Epithelial cell of prostate (primary cell): ENCODE data around the gene SEC11C.

Source experiments
- DNase-seq: peaks from one replicate; pipeline ENCODE4 v3.0.0-alpha.2; 2011; ENCODE audit warnings: low read depth, low spot score
- H3K27ac ChIP-seq: fragments of 450-650 bp; 2 replicates; pipeline ENCODE4 v1.5.1; 2017; ENCODE audit warnings: mild to moderate bottlenecking

The SEC11C gene

GRCh38 chr18:59143441-59143840, 3.8 kb downstream of the SEC11C start:
- no peak for DNase-seq
- H3K27ac ChIP-seq = no peak overlapping the region

GRCh38 chr18:59144483-59144882, 4.8 kb downstream of the SEC11C start:
- DNase-seq = no peak
- H3K27ac ChIP-seq = no peak overlapping the region

- H3K27ac ChIP-seq = no peak overlapping the region
- no peak for DNase-seq
Measured at GRCh38 chr18:59145055-59145454, 5.4 kb downstream of the SEC11C start.

GRCh38 chr18:59148192-59148591, 8.5 kb downstream of the SEC11C start:
- DNase-seq = no peak
- H3K27ac ChIP-seq = no peak overlapping the region

GRCh38 chr18:59149007-59149406, 9.3 kb downstream of the SEC11C start:
- no peak for DNase-seq
- no peak overlapping the region for H3K27ac ChIP-seq

GRCh38 chr18:59149416-59149815, 9.7 kb downstream of the SEC11C start:
- H3K27ac ChIP-seq = no peak overlapping the region
- DNase-seq = no peak

GRCh38 chr18:59150236-59150635, 10.6 kb downstream of the SEC11C start:
- no peak overlapping the region for H3K27ac ChIP-seq
- DNase-seq = no peak

- no peak overlapping the region for H3K27ac ChIP-seq
- DNase-seq = no peak
Measured at GRCh38 chr18:59155153-59155552, 15.5 kb downstream of the SEC11C start.

GRCh38 chr18:59156316-59156715, 16.6 kb downstream of the SEC11C start:
- H3K27ac ChIP-seq = no peak overlapping the region
- DNase-seq = no peak

- H3K27ac ChIP-seq = no peak overlapping the region
- DNase-seq = no peak
Measured at GRCh38 chr18:59159265-59159664, 19.6 kb downstream of the SEC11C start.

GRCh38 chr18:59159986-59160385, 20.3 kb downstream of the SEC11C start:
- no peak for DNase-seq
- H3K27ac ChIP-seq = no peak overlapping the region

- no peak for DNase-seq
- H3K27ac ChIP-seq = no peak overlapping the region
Measured at GRCh38 chr18:59172664-59173249, 33.1 kb downstream of the SEC11C start.

- no peak overlapping the region for H3K27ac ChIP-seq
- DNase-seq = no peak
Measured at GRCh38 chr18:59177485-59177884, 37.8 kb downstream of the SEC11C start.

- H3K27ac ChIP-seq = no peak overlapping the region
- DNase-seq = peak; percentile 14
Measured at GRCh38 chr18:59180150-59180845, 40.6 kb downstream of the SEC11C start.

- no peak overlapping the region for H3K27ac ChIP-seq
- no peak for DNase-seq
Measured at GRCh38 chr18:59182673-59183072, 43.0 kb downstream of the SEC11C start.

- no peak overlapping the region for H3K27ac ChIP-seq
Measured at GRCh38 chr18:59189008-59189407, 49.3 kb downstream of the SEC11C start.

GRCh38 chr18:59189746-59190145, 50.1 kb downstream of the SEC11C start:
- H3K27ac ChIP-seq = no peak overlapping the region
- peak; percentile 3 for DNase-seq

More at GRCh38 chr18:59189008-59189407, 49.3 kb downstream of the SEC11C start:
- no peak for DNase-seq

GRCh38 chr18:59196161-59196725, 56.6 kb downstream of the SEC11C start:
- no peak overlapping the region for H3K27ac ChIP-seq
- no peak for DNase-seq

- H3K27ac ChIP-seq = no peak overlapping the region
Measured at GRCh38 chr18:59197636-59198035, 58.0 kb downstream of the SEC11C start.

GRCh38 chr18:59198215-59198614, 58.5 kb downstream of the SEC11C start:
- no peak for DNase-seq

More at GRCh38 chr18:59197636-59198035, 58.0 kb downstream of the SEC11C start:
- DNase-seq = no peak

GRCh38 chr18:59200787-59201186, 61.1 kb downstream of the SEC11C start:
- DNase-seq = no peak
- no peak overlapping the region for H3K27ac ChIP-seq

More at GRCh38 chr18:59198215-59198614, 58.5 kb downstream of the SEC11C start:
- H3K27ac ChIP-seq = no peak overlapping the region
